ENCODE results near the gene PADI4.
"Not testable (repeated sequence)": the region's sequence is repeated elsewhere in the genome, so short reads cannot be mapped to it uniquely, and the experiment has no call there.

Gene PADI4

GRCh38 chr1:17335821-17336710, 28.1 kb downstream of the PADI4 start:
- peak; percentile 61 for DNase-seq (ENCODE audit: low read depth)
- TF ChIP-seq CTCF (IDR thresholded peaks at IDR 0.05; ENCODE audit: low read length, missing control alignments): peak; percentile 92
- H3K4me3 ChIP-seq (replicated peaks; ENCODE audit: low read depth, low read length): no peak overlapping the region

- DNase-seq (ENCODE audit: low read depth): no peak
- no peak for TF ChIP-seq CTCF (IDR thresholded peaks at IDR 0.05; ENCODE audit: low read length, missing control alignments)
Measured at GRCh38 chr1:17338706-17339493, 30.9 kb downstream of the PADI4 start.

GRCh38 chr1:17339521-17339920, 31.5 kb downstream of the PADI4 start:
- no peak overlapping the region for H3K4me3 ChIP-seq (replicated peaks; ENCODE audit: low read depth, low read length)
- no peak for DNase-seq (ENCODE audit: low read depth)
- TF ChIP-seq CTCF (IDR thresholded peaks at IDR 0.05; ENCODE audit: low read length, missing control alignments): no peak

More at GRCh38 chr1:17338706-17339493, 30.9 kb downstream of the PADI4 start:
- H3K4me3 ChIP-seq (replicated peaks; ENCODE audit: low read depth, low read length): no peak overlapping the region

GRCh38 chr1:17340358-17340757, 32.4 kb downstream of the PADI4 start:
- no peak overlapping the region for H3K4me3 ChIP-seq (replicated peaks; ENCODE audit: low read depth, low read length)
- no peak for TF ChIP-seq CTCF (IDR thresholded peaks at IDR 0.05; ENCODE audit: low read length, missing control alignments)
- no peak for DNase-seq (ENCODE audit: low read depth)

- H3K4me3 ChIP-seq (replicated peaks; ENCODE audit: low read depth, low read length): no peak overlapping the region
- DNase-seq (ENCODE audit: low read depth): no peak
- TF ChIP-seq CTCF (IDR thresholded peaks at IDR 0.05; ENCODE audit: low read length, missing control alignments): no peak
Measured at GRCh38 chr1:17342014-17342441, 34.0 kb downstream of the PADI4 start.

- DNase-seq (ENCODE audit: low read depth); H3K4me3 ChIP-seq (replicated peaks; ENCODE audit: low read depth, low read length): not testable (repeated sequence)
Measured at GRCh38 chr1:17345506-17345905, 37.5 kb downstream of the PADI4 start.

GRCh38 chr1:17346046-17346789, 38.2 kb downstream of the PADI4 start:
- no peak for DNase-seq (ENCODE audit: low read depth)
- no peak overlapping the region for H3K4me3 ChIP-seq (replicated peaks; ENCODE audit: low read depth, low read length)
- TF ChIP-seq CTCF (IDR thresholded peaks at IDR 0.05; ENCODE audit: low read length, missing control alignments): no peak

All from fibroblast of pulmonary artery (primary cell).